Left ventricle myocardium inferior (tissue), 1 donor: ENCODE results near the gene SLC22A23. TPM values are rescaled to one million over a fixed set of nuclear protein-coding genes. Genes with fewer than 3 reads are reported as not detected.

Experiments
- DNase-seq: peaks from one replicate; pipeline ENCODE4 v3.0.0-alpha.2; 2020
- H3K27ac ChIP-seq: fragments of 200-600 bp; replicated peaks from 2 replicates; pipeline ENCODE4 v1.8.0; 2021
- H3K27me3 ChIP-seq: fragments of 200-600 bp; 2 replicates; pipeline ENCODE4 v1.8.0; 2021; ENCODE audit warnings: low read depth
- H3K36me3 ChIP-seq: fragments of 200-600 bp; 2 replicates; pipeline ENCODE4 v1.8.0; 2021
- H3K4me1 ChIP-seq: fragments of 200-600 bp; 2 replicates; pipeline ENCODE4 v1.8.0; 2021
- H3K4me3 ChIP-seq: fragments of 200-600 bp; 2 replicates; pipeline ENCODE4 v1.8.0; 2021; ENCODE audit warnings: mild to moderate bottlenecking, moderate library complexity
- H3K9me3 ChIP-seq: fragments of 200-600 bp; replicated peaks from 2 replicates; pipeline ENCODE4 v1.8.0; 2021
- intact Hi-C: fragments of 100-400 bp; cut with micrococcal nuclease; formaldehyde crosslinking; loops from one replicate; pipeline ENCODE4 v1.11.0; 2022
- total RNA-seq: library from RNA; stranded (reverse); fragmentation: NEBNext Ultra II Directional; extraction: Animal tissue kit (Norgen Biotek cat#: 25700); gene quantifications from one replicate; pipeline ENCODE4 v1.2.1, GENCODE V29; 2021
- TF ChIP-seq, protein P1 (sequence below): fragments of 200-600 bp; IDR thresholded peaks from 2 replicates; pipeline ENCODE4 v1.8.0; 2021; ENCODE audit warnings: antibody characterized with exemption, mild to moderate bottlenecking, borderline replicate concordance
- donor health status: DM: no; HTN: yes; CAD: no; lungs with severe emphysema.

Gene SLC22A23
- total RNA-seq, 1 donor from 2014 or later, result 7.0 TPM

DNA sequence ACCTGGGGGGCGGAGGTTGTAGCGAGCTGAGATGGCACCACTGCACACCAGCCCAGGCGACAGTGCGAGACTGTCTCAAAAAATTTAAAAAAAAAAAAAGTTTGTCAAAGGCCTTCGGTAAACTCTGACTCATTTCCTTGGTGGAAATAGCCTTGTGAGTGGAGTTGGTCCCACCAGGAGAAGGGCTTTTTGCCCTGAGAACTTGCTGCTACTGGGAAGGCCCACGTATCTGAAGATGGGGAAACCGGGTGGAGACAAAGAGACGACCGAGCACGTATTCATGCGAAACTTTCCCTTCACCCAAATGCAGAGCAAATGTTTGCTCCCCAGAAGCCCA, 51.7 kb downstream of the SLC22A23 start:
- Histone ChIP-seq H3K36me3 (peaks cover 4% of the 10 kb centered on the region), H3K4me3 (no peak overlapping the region), H3K9me3 (no peaks in the 10 kb centered on the region), H3K27me3 (no peaks in the 10 kb centered on the region), H3K4me1 (peaks cover 10% of the 10 kb centered on the region), H3K27ac (no peak overlapping the region)
- no peak for DNase-seq
- TF ChIP-seq, protein P1, sequence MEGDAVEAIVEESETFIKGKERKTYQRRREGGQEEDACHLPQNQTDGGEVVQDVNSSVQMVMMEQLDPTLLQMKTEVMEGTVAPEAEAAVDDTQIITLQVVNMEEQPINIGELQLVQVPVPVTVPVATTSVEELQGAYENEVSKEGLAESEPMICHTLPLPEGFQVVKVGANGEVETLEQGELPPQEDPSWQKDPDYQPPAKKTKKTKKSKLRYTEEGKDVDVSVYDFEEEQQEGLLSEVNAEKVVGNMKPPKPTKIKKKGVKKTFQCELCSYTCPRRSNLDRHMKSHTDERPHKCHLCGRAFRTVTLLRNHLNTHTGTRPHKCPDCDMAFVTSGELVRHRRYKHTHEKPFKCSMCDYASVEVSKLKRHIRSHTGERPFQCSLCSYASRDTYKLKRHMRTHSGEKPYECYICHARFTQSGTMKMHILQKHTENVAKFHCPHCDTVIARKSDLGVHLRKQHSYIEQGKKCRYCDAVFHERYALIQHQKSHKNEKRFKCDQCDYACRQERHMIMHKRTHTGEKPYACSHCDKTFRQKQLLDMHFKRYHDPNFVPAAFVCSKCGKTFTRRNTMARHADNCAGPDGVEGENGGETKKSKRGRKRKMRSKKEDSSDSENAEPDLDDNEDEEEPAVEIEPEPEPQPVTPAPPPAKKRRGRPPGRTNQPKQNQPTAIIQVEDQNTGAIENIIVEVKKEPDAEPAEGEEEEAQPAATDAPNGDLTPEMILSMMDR, result no peak
- intact Hi-C loops, result no loop called here

DNA sequence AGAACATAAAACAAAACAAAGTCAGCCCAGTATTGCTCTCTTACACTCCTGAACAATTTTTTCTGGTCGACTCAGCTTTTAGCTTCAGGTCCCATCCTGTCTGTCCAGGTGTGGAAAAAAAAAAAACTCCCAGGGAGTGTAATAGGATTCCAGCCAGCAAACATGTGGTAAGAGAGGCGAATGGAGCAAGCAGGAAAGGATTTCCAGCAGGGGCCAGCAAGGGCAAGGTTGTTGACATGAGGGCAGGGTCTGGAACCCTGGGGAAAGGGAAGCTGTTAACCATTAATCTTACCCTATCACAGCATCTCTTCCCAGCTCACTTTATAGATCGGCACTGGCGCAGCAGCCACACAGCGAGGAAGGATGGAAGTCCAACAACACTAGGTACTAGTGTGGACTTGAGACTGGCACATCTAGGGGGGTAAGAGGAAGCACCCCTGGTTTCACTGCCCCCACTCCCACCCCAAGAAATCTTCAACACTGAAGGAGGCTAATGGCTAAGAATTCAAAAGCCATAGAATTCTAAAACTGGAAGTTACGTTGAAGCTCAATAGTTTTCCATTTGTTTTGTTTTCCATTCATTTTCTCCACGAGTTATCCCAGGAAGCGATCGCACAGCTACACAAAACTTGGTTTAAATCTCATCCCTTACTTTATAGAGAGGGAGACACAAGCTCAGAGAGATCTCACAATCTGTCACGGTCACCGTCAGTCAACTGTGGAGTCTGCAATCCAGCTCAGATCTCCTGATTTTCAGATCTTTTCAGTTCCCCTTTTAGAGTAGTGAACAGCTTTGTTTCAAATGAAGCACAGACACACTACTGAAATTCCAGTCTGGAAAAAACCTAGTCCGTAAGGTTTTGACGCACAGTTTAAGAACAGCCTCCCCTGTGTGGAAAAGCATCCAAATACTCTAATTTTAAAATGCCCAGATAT, 53.3 kb downstream of the SLC22A23 start:
- Histone ChIP-seq H3K9me3 (no peaks in the 10 kb centered on the region), H3K27me3 (no peaks in the 10 kb centered on the region), H3K4me3 (no peak overlapping the region), H3K27ac (no peak overlapping the region), H3K36me3 (no peaks in the 10 kb centered on the region), H3K4me1 (peaks cover 10% of the 10 kb centered on the region)
- DNase-seq, result no peak
- intact Hi-C loops, result no loop called here
- TF ChIP-seq, protein P1, result no peak

DNA sequence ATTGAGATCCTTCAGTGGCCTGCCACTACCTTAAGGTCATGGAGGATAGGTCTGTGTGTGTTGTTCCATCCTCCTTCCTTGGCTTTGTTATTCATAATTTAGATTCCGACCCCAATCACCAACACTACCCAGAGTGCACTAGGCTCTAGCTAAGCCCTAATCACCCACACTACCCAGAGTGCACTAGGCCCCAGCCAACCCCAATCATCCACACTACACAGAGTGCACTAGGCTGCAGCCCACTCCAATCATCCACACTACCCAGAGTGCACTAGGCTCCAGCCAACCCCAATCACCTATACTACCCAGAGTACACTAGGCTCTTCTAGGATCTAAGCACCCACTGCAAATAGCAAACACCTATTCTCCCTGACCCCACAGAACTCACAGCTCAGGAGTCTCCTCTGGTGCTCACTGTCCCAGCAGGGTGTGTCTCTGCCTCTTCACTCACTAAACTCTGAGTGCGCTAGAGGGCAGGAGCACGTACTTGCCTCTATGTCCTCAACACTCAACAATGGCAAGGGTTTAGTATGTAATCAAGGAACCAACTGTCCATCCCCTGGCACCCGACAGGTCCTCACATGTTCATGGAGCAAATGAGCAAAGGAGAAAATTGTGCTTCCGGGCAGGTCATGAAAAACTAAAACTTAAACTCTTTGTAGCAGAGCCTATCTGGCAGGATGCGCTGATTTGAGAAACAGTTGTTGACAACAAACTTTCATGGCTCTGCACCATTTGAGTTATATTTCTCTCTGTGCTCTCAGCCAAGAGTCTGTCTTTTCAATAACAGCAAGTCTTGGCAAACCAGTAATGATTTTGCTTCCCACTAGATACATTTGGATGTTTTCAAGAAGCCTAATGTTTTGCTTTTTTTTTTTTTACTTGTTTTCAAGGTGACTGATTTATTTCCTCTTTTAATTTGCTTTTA, 54.3 kb downstream of the SLC22A23 start:
- intact Hi-C loops, result no loop called here
- H3K4me3 ChIP-seq, result no peak overlapping the region
- H3K4me1 ChIP-seq, result peaks cover 10% of the 10 kb centered on the region
- no peaks in the 10 kb centered on the region for H3K27me3 ChIP-seq
- no peak for DNase-seq
- TF ChIP-seq, protein P1, result no peak
- H3K36me3 ChIP-seq, result no peaks in the 10 kb centered on the region
- no peaks in the 10 kb centered on the region for H3K9me3 ChIP-seq
- no peak overlapping the region for H3K27ac ChIP-seq

DNA sequence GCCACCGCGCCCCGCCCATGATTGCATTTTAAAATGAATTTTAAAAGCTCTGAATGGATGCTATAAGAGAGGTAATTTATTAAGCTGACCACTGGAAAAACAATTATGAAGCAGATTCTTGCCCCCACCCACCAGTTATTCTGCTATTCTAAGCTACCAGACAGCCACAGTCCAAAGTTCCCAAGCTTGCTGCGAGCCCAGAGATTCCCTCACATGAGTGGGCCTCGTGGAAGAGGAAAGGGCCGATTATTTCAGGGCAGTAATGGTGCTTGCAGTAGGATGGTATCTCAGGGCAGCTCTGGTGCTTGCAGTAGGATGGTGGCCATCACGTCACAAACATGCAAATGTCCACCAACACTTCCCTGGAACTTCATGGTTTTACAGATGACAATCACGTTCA, 56.7 kb downstream of the SLC22A23 start:
- Histone ChIP-seq H3K4me1 (peaks cover 10% of the 10 kb centered on the region), H3K9me3 (no peaks in the 10 kb centered on the region), H3K4me3 (no peak overlapping the region), H3K36me3 (no peaks in the 10 kb centered on the region), H3K27ac (no peak overlapping the region), H3K27me3 (no peaks in the 10 kb centered on the region)
- TF ChIP-seq, protein P1, result no peak
- intact Hi-C loops, result no loop called here
- DNase-seq, result no peak

DNA sequence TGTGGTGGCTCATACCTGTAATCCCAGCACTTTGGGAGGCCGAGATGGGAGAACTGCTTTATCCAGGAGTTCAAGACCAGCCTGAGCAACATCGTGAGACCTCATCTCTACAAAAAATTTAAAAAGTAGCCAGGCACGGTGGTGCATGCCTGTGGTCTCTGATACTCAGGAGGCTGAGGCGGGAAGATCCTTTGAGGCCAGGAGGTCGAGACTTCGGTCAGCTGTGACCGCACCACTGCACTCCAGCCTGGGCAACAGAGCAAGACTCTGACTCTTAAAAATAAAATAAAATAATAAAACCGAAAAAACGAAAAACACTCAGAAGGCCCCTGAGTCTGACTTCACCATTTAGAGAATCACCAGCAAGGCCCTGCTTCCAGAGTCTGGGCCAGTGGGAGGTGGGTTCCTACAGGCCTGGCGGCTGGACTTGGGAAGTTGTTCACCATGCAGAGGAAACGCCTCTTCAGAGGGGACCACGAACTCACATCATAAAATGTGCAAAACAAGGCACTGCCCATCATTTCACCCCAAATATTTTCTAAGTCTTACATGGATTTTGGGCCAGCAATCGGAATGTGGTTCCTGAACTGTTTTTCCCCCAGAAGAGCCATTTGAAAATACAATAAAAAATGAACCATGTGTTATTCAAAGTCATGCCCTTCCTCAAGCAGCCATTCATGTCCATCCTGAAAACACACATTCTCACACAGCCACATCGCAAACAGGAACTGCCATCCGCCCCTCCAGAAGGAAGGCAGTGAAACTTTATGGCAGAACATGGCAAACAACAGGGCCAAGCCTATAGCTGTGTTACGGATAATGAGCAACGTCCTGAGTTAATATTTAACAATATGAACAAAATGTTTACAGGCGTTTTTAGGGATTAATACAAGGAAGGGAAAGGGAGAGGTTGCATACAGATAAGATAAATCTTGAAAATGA, 57.8 kb downstream of the SLC22A23 start:
- Histone ChIP-seq H3K27me3 (no peaks in the 10 kb centered on the region), H3K4me1 (peaks cover 10% of the 10 kb centered on the region), H3K9me3 (no peaks in the 10 kb centered on the region), H3K4me3 (no peak overlapping the region), H3K36me3 (no peaks in the 10 kb centered on the region), H3K27ac (no peak overlapping the region)
- intact Hi-C loops, result no loop called here
- DNase-seq, result no peak
- TF ChIP-seq, protein P1, result no peak
